HPDE6-E6E7 (cell line): ENCODE results near the gene PLA2G3.
"Not testable (repeated sequence)": the region's sequence is repeated elsewhere in the genome, so short reads cannot be mapped to it uniquely, and the experiment has no call there.

Experiments
- DNase-seq: peaks from one replicate; pipeline ENCODE4 v3.0.0; 2011; ENCODE audit warnings: missing footprints; ENCODE audit errors: extremely low spot score

The PLA2G3 gene

DNA sequence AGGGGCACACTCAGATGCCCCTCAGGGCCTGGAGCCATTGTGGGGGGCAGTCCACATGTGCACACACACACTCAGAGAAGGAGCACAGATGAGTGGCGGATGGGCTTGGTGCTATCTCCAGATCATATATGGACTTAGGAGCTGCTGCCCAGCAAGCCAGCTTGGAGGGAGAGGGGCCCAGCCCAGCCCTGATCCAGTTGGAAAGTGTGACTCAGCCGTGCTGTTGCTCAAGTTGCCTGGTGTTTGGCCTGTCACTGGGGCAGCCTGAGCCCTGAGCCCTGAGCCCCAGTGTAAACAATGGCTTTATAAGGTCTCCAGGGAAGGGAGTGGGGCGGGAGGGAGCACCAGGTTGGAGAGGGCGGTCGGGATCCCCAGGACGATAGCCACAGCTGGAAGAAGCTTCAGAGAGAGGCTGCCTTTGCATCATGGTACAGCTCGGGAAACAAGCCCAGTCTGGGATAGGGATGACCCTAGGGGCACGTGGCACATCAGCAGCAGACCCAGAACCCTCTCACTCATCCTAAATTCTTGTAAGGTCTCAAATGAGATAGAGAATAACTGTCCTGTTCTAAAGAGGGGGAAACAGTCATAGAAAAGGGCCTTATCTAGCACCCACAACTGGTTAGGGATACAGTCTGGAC is 37.7 kb downstream of the PLA2G3 start:
- DNase-seq = no peak

GRCh38 chr22:31100762-31101525 is 39.4 kb downstream of the PLA2G3 start:
- no peak for DNase-seq

DNA sequence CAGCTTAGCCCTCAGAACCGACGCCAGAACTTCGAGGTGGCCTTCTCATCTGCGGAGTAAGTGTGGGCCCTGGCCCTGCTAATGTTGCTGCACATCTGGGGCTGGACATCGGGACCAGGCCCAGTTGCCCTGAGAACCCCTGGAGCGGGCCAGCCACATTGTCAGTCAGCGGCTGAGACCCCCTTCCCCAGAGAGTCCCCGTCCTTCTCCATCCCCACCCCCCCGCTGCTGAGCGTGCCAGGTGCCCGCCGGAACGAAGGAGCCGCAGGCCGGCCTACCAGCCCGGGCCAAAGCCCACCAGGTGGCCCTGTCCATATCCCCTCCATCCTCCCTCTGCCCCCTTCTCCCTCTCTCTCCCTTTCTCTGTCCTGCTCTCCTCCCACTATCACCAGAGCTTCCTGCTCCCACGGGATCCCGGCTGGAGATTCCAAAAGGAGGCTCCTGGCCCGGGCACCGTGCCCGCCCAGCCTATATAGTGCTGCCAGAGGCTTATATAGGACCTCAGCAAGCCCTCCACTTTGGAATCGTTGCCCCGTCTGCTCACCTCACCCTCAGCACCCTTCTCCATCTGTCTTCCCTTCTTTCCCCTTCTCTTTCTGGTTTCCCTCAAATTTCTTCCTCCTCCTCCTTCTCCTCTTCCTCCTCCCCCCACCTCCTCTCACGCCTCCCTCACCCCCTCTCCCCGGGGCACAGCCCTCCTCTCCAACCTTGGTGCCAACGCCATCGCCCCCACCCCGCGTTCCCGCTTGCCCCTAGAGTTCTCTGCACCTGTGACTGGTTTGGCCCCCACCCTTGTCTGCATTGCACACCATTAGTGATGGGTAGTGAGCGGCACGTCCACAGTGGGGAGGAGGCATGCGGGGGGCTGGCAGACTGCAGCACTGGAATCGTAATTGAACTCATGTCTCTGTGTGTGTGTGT is 40.2 kb downstream of the PLA2G3 start:
- DNase-seq = no peak

DNA sequence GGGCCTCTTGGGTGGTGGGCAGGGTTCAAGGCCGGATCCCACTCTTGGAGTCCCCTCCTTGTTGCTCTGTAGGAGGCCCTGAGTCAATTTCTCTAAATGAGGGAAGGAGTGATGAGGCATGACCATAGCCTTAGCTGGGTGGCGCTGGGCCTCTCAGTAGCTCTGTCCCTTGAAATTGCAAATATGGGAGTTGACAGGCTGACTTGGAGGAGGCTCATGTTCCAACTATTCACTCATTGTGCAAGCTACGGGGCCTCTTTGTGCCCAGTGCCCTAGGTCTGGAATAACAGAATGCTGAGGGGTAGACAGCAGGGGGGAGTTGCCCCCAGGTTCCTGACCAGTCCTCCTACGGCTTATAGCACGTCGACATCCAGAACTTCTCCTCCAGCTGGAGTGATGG is 40.9 kb downstream of the PLA2G3 start:
- DNase-seq = no peak

GRCh38 chr22:31098632-31099110 is 41.6 kb downstream of the PLA2G3 start:
- DNase-seq = no peak

DNA sequence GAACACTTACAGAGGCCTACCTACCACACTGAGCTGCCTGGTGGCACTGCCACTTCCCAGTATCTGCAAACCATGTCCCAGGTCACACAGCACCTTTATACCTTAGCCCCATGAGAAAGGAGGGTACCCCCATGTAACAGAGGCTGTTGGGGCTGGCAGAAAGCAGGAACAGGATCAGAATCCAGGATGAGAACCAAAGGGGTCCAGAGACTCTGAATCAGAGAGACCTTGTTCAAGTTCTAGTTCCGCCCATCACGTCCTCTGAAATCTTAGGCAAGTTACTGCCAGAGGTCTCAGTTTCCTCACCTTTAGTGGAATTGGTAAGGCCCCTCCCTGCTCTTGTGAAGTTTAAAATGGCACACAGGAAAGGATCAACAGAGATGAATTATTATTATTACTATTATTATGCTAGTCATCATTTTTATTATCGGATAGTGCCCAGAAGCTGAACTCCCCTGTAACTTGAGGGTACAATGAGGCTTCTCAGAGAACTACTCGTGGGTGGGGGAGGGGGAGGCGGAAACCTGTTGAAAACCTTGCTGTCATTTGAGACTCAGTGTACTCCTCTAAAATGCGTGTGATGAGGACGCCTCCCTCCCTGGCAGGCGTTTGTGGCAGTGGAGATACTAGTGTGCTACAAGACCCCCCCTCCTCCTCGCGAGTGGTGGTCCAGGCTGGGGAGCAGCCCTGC is 42.2 kb downstream of the PLA2G3 start:
- no peak for DNase-seq

- not testable (repeated sequence) for DNase-seq
Measured at GRCh38 chr22:31097539-31097938, 42.8 kb downstream of the PLA2G3 start.

- no peak for DNase-seq
Measured at GRCh38 chr22:31096657-31097279, 43.5 kb downstream of the PLA2G3 start.

- no peak for DNase-seq
Measured at GRCh38 chr22:31095637-31096249, 44.6 kb downstream of the PLA2G3 start.

DNA sequence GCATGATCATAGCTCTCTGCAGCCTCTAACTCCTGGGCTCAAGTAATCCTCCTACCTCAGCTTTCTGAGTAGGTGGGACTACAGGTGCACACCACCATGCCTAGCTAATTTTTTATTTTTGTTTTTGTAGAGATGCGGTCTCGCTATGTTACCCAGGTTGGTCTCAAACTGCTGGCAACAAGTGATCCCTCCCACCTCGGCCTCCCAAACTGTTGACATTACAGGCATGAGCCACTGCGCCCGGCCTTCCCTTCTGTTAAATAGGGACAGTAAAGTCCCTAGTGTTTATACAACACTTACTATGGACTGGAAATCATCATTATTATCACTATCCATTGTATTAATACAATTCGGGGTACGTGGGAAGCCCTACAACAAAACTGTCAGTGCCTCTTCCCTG is 45.6 kb downstream of the PLA2G3 start:
- DNase-seq = no peak

- no peak for DNase-seq
Measured at GRCh38 chr22:31094021-31094551, 46.2 kb downstream of the PLA2G3 start.

DNA sequence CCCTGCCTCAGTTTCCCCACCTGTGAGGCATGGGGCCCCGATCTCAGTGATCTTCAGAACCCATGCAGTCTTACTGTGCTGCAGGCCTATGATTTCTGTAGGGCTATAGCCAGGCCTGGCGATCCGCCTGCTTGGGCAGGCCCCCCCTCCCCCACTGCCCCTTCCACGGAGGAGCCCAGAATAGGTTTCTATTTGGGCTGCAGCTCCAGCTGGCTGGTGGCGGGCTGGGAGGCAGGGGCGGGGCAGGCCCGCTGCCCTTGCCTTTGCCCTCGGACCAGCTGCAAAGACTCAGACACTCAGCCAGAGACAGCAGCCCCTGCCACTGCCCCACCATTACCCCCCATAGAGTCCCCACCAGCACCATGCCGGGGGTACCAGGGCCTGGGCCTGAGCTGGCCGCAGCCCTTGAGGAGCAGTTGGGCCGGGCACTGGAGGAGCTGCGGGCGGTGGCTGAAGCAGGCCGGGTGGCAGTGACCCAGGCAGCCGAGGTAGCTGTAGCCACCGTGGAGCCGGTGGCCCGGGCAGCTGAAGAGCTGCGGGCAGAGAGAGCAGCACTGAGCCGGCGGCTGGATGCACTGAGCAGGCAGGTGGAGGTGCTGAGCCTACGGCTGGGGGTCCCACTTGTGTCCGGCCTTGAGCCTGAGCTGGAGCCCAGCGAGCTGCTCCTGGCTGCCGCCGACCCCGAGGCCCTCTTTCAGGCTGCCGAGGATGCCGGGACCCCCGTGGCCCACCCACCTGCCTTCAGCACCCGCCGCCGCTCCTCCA is 47.0 kb downstream of the PLA2G3 start:
- DNase-seq = no peak

GRCh38 chr22:31092161-31092560 is 48.1 kb downstream of the PLA2G3 start:
- DNase-seq = no peak

- DNase-seq = no peak
Measured at GRCh38 chr22:31091106-31091975, 49.0 kb downstream of the PLA2G3 start.

DNA sequence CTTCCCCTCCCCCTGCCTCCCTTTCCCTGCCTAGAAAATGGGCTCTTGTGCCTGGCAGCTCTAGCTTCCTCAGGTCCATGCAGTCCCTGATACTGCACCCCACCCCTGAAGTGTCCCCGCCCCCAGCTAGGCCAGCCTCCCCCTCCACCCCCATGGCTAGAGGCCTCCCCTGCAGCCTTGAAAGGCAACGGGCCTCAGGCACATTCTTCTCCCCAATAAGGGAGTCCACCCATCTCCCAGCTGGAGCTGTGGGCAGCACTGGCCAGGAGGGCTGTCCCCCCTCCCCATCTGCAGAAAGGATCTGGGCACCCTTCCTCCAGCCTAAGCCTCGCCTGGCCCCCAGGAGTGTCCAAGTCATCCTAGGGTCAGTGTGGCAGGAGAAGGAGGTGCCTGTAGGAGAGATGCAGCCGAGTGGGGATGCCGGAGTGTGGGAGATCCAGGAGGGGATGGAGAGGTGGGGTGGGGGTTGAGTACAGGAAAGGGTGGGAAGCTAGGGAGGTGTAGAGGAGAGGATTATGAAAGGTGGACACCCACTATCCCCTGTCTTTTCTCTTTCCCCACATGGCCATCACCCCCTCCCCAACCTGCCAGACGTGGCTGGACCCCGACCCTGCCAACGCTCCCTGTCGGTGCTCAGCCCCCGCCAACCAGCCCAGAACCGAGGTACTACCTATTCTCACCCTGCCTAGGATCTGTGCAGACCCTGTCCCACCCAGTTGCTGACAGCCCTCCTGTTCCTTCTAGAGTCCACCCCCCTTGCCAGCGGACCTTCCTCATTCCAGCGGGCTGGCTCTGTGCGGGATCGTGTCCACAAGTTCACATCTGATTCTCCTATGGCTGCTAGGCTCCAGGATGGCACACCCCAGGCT is 49.9 kb downstream of the PLA2G3 start:
- DNase-seq = no peak

- DNase-seq = no peak
Measured at GRCh38 chr22:31089160-31090100, 50.9 kb downstream of the PLA2G3 start.
